Fibroblast of lung (primary cell): ENCODE data around the gene GPX5. TPM values are rescaled to one million over a fixed set of nuclear protein-coding genes. Genes with fewer than 3 reads are reported as not detected.
A peak's percentile ranks its signal among the peaks of the same experiment; 100 is the strongest.

Experiments used
- DNase-seq, 2 donors: peaks; one replicate each; pipeline versions ENCODE4 v3.0.0 to v3.0.0-alpha.2; 2010; ENCODE audit warnings: low read depth in 2 of 2
- H2AFZ ChIP-seq: 2 replicates; pipeline ENCODE4 v1.5.1; 2012; ENCODE audit warnings: low read length, control low read depth, inconsistent platforms
- H3K27ac ChIP-seq: 2 replicates; pipeline ENCODE4 v1.5.1; 2011; ENCODE audit warnings: low read length, control low read depth; ENCODE audit not compliant: insufficient read depth
- H3K27me3 ChIP-seq: 2 replicates; pipeline ENCODE4 v1.5.1; 2011; ENCODE audit warnings: mild to moderate bottlenecking, low read length; ENCODE audit not compliant: control insufficient read depth, insufficient read depth
- H3K36me3 ChIP-seq: 2 replicates; pipeline ENCODE4 v1.5.1; 2011; ENCODE audit warnings: low read length; ENCODE audit not compliant: control insufficient read depth, insufficient read depth
- H3K4me1 ChIP-seq: 2 replicates; pipeline ENCODE4 v1.5.1; 2011; ENCODE audit warnings: low read length; ENCODE audit not compliant: control insufficient read depth, insufficient read depth; ENCODE audit errors: extremely low read depth
- H3K4me2 ChIP-seq: 2 replicates; pipeline ENCODE4 v1.5.1; 2011; ENCODE audit warnings: low read length, control low read depth; ENCODE audit not compliant: insufficient read depth; ENCODE audit errors: extremely low read depth
- H3K4me3 ChIP-seq, 4 experiments: fragments of 200-600 bp in 1 of 4; sonication (generic) in 1 of 4; replicated peaks in 1 of 4; 2 replicates each; pipeline ENCODE4 v1.5.1; 2011 to 2016; ENCODE audit warnings: low read length in 4 of 4, low read depth in 3 of 4, mild to moderate bottlenecking in 3 of 4, control low read depth in 2 of 4, inconsistent platforms in 1 of 4, mixed read lengths in 1 of 4; ENCODE audit not compliant: insufficient read depth in 1 of 4; ENCODE audit errors: control extremely low read depth in 1 of 4
- H3K79me2 ChIP-seq: 2 replicates; pipeline ENCODE4 v1.5.1; 2012; ENCODE audit warnings: mild to moderate bottlenecking, low read length, inconsistent platforms; ENCODE audit not compliant: control insufficient read depth, insufficient read depth
- H3K9ac ChIP-seq: 2 replicates; pipeline ENCODE4 v1.5.1; 2011; ENCODE audit warnings: mild to moderate bottlenecking, low read length, control low read depth; ENCODE audit not compliant: insufficient read depth
- H3K9me3 ChIP-seq: 2 replicates; pipeline ENCODE4 v1.5.1; 2012; ENCODE audit warnings: low read depth, low read length; ENCODE audit not compliant: control insufficient read depth, insufficient read depth
- H4K20me1 ChIP-seq: 2 replicates; pipeline ENCODE4 v1.5.1; 2011; ENCODE audit warnings: low read length; ENCODE audit not compliant: control insufficient read depth, insufficient read depth; ENCODE audit errors: extremely low read depth
- EZH2 ChIP-seq: IDR thresholded peaks from 2 replicates; pipeline ENCODE4 v1.5.1; 2012; ENCODE audit warnings: low read length, control low read depth, mild to moderate bottlenecking; ENCODE audit errors: missing control alignments
- polyA plus RNA-seq, 2 donors: library from polyadenylated mRNA; depleted of rRNA in 1 of 2; stranded (reverse) in 1 of 2; unstranded in 1 of 2; fragments of >200 nt; gene quantifications; 2 replicates each; pipeline ENCODE4 v1.2.1, GENCODE V29; 2011 to 2012; ENCODE audit warnings: missing spikeins in 1 of 2
- total RNA-seq: library from RNA; depleted of rRNA; stranded (reverse); fragments of >200 nt; gene quantifications from 2 replicates; pipeline ENCODE4 v1.2.1, GENCODE V29; 2014
- TF ChIP-seq, protein P1 (sequence below), 2 donors: IDR thresholded peaks in 1 of 2; conservative IDR thresholded peaks in 1 of 2; 1 replicate in 1 of 2; 2 replicates in 1 of 2; pipeline ENCODE4 v1.5.1; 2011 to 2012; ENCODE audit warnings: low read length in 2 of 2, control low read depth in 1 of 2, inconsistent platforms in 1 of 2, low read depth in 1 of 2, mild to moderate bottlenecking in 1 of 2

The GPX5 gene
- total and polyA plus RNA-seq, 2 donors (not counting 1 experiment from before 2014, with no cell fraction given), result not detected

GRCh38 chr6:28491984-28492317, 33.7 kb upstream of the GPX5 start:
- Histone ChIP-seq H3K27ac (no peak overlapping the region), H3K27me3 (no peaks in the 10 kb centered on the region), H3K4me2 (no peak overlapping the region), H3K36me3 (no peaks in the 10 kb centered on the region), H3K9ac (no peak overlapping the region), H3K4me1 (no peaks in the 10 kb centered on the region), H4K20me1 (no peaks in the 10 kb centered on the region), H3K9me3 (no peaks in the 10 kb centered on the region), H2AFZ (no peak overlapping the region), H3K79me2 (no peaks in the 10 kb centered on the region), H3K4me3 (no peak overlapping the region)
- no peak for DNase-seq
- no peak for TF ChIP-seq EZH2
- TF ChIP-seq, protein P1, sequence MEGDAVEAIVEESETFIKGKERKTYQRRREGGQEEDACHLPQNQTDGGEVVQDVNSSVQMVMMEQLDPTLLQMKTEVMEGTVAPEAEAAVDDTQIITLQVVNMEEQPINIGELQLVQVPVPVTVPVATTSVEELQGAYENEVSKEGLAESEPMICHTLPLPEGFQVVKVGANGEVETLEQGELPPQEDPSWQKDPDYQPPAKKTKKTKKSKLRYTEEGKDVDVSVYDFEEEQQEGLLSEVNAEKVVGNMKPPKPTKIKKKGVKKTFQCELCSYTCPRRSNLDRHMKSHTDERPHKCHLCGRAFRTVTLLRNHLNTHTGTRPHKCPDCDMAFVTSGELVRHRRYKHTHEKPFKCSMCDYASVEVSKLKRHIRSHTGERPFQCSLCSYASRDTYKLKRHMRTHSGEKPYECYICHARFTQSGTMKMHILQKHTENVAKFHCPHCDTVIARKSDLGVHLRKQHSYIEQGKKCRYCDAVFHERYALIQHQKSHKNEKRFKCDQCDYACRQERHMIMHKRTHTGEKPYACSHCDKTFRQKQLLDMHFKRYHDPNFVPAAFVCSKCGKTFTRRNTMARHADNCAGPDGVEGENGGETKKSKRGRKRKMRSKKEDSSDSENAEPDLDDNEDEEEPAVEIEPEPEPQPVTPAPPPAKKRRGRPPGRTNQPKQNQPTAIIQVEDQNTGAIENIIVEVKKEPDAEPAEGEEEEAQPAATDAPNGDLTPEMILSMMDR (conservative IDR thresholded peaks at IDR 0.05 in 1 of 2, IDR thresholded peaks at IDR 0.05 in 1 of 2; ENCODE audit: low read depth in 1 of 2, low read length in 2 of 2), result no peak

- Histone ChIP-seq H3K9me3 (no peaks in the 10 kb centered on the region), H2AFZ (no peak overlapping the region), H3K4me2 (no peak overlapping the region), H4K20me1 (no peaks in the 10 kb centered on the region), H3K27ac (no peak overlapping the region), H3K4me1 (no peaks in the 10 kb centered on the region), H3K36me3 (no peaks in the 10 kb centered on the region), H3K27me3 (no peaks in the 10 kb centered on the region), H3K9ac (no peak overlapping the region), H3K79me2 (no peaks in the 10 kb centered on the region), H3K4me3 (no peak overlapping the region)
- peak in 1 of 2 donors; percentile 29 for DNase-seq
- TF ChIP-seq EZH2, result no peak
- TF ChIP-seq, protein P1 (conservative IDR thresholded peaks at IDR 0.05 in 1 of 2, IDR thresholded peaks at IDR 0.05 in 1 of 2; ENCODE audit: low read depth in 1 of 2, low read length in 2 of 2), result peak in 1 of 2 donors; percentile 7
Measured at GRCh38 chr6:28496099-28496779, 29.4 kb upstream of the GPX5 start.

DNA sequence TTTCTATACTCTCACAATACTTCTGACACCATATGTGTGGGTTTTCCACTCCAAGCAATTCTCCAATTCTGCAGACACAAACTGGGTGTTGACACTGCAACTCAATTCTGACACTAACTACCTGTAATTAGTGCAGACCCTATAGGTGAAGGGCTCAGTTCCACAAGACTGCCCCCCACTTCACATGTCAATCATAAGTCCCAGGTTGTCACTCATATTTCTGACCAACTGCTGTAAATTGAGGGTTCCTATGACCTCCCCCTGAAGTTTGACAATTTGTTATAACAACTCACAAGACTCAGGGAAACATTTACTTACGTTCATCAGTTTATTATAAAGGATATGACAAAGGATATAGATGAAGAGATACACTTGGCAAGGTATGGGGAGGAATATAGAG, 28.4 kb upstream of the GPX5 start:
- no peak for TF ChIP-seq EZH2
- TF ChIP-seq, protein P1 (conservative IDR thresholded peaks at IDR 0.05 in 1 of 2, IDR thresholded peaks at IDR 0.05 in 1 of 2; ENCODE audit: low read depth in 1 of 2, low read length in 2 of 2), result no peak
- H3K9me3 ChIP-seq, result no peaks in the 10 kb centered on the region
- H3K79me2 ChIP-seq, result no peaks in the 10 kb centered on the region
- H3K4me2 ChIP-seq, result no peak overlapping the region
- no peaks in the 10 kb centered on the region for H3K4me1 ChIP-seq
- DNase-seq, result no peak
- no peak overlapping the region for H3K4me3 ChIP-seq
- H4K20me1 ChIP-seq, result no peaks in the 10 kb centered on the region
- H3K9ac ChIP-seq, result no peak overlapping the region
- H2AFZ ChIP-seq, result no peak overlapping the region
- no peak overlapping the region for H3K27ac ChIP-seq
- no peaks in the 10 kb centered on the region for H3K27me3 ChIP-seq
- no peaks in the 10 kb centered on the region for H3K36me3 ChIP-seq
